IMR-90 (cell line): ENCODE measurements around the gene MYH11. TPM values are rescaled to one million over a fixed set of nuclear protein-coding genes. Genes with fewer than 3 reads are reported as not detected.

Experiments
- ATAC-seq: fragments of 200-7000 bp; cut with Tn5 transposase; 2 replicates; pipeline ENCODE4 v1.9.1; 2020; ENCODE audit warnings: low read depth, mild to moderate bottlenecking, moderate library complexity
- BruUV-seq: library from RNA; stranded (reverse); fragments of 400-500 nt; replicated peaks from 2 replicates; lab custom pipeline; 2021; lab: Mats Ljungman, UMichigan
- CTCF ChIA-PET: fragments of 300-600 bp; formaldehyde crosslinking; extraction: SDS; loops from one replicate; lab custom pipeline; 2021; ENCODE audit warnings: antibody characterized with exemption; lab: Yijun Ruan, JAX
- POLR2A ChIA-PET: fragments of 300-600 bp; sonication (Branson Sonifier 250); formaldehyde crosslinking; loops from one replicate; lab custom pipeline; 2022; ENCODE audit warnings: antibody characterized with exemption; ENCODE audit not compliant: unreplicated experiment; lab: Charles Lee
- DNase-seq: peaks from one replicate; pipeline ENCODE4 v3.0.0; 2013
- H2AFZ ChIP-seq: replicated peaks from 2 replicates; pipeline ENCODE3; 2013; ENCODE audit warnings: low read length, mild to moderate bottlenecking; ENCODE audit not compliant: poor library complexity
- H2AK5ac ChIP-seq: 2 replicates; pipeline ENCODE4 v1.6.1; 2013; ENCODE audit warnings: low read depth, low read length, inconsistent platforms
- H2AK9ac ChIP-seq: replicated peaks from 2 replicates; pipeline ENCODE3; 2013; ENCODE audit warnings: mild to moderate bottlenecking, low read depth, low read length, moderate library complexity; ENCODE audit not compliant: poor library complexity
- H2BK120ac ChIP-seq: 2 replicates; pipeline ENCODE4 v1.6.1; 2013; ENCODE audit warnings: low read depth, low read length, inconsistent platforms
- H2BK15ac ChIP-seq: 3 replicates; pipeline ENCODE4 v1.6.1; 2013; ENCODE audit warnings: low read depth, low read length, inconsistent platforms
- H2BK20ac ChIP-seq: 2 replicates; pipeline ENCODE4 v1.6.1; 2013; ENCODE audit warnings: low read depth, mild to moderate bottlenecking, inconsistent platforms, low read length, moderate library complexity
- H2BK5ac ChIP-seq: 2 replicates; pipeline ENCODE4 v1.6.1; 2013; ENCODE audit warnings: mild to moderate bottlenecking, low read depth, low read length, inconsistent platforms; ENCODE audit not compliant: poor library complexity, severe bottlenecking
- H3K14ac ChIP-seq: replicated peaks from 2 replicates; pipeline ENCODE4 v1.6.1; 2013; ENCODE audit warnings: low read depth, low read length, inconsistent platforms
- H3K18ac ChIP-seq: 2 replicates; pipeline ENCODE4 v1.6.1; 2013; ENCODE audit warnings: low read depth, low read length, control low read depth
- H3K23ac ChIP-seq: 2 replicates; pipeline ENCODE4 v1.6.1; 2013; ENCODE audit warnings: low read depth, low read length, inconsistent platforms
- H3K27ac ChIP-seq: 2 replicates; pipeline ENCODE4 v1.5.1; 2013; ENCODE audit warnings: mild to moderate bottlenecking, control low read depth, low read length; ENCODE audit not compliant: insufficient read depth
- H3K27me3 ChIP-seq: 2 replicates; pipeline ENCODE4 v1.6.1; 2013; ENCODE audit warnings: low read length; ENCODE audit not compliant: control insufficient read depth, insufficient read depth
- H3K36me3 ChIP-seq: 2 replicates; pipeline ENCODE4 v1.6.1; 2013; ENCODE audit warnings: low read length, mixed read lengths; ENCODE audit not compliant: control insufficient read depth, insufficient read depth
- H3K4ac ChIP-seq: 2 replicates; pipeline ENCODE4 v1.6.1; 2013; ENCODE audit warnings: low read depth, low read length, inconsistent platforms
- H3K4me1 ChIP-seq: 2 replicates; pipeline ENCODE4 v1.6.1; 2013; ENCODE audit warnings: low read length, mixed read lengths; ENCODE audit not compliant: control insufficient read depth, insufficient read depth
- H3K4me2 ChIP-seq: 2 replicates; pipeline ENCODE4 v1.6.1; 2013; ENCODE audit warnings: low read depth, mild to moderate bottlenecking, control low read depth, low read length, moderate library complexity
- H3K4me3 ChIP-seq: 2 replicates; pipeline ENCODE4 v1.5.1; 2013; ENCODE audit warnings: low read depth, mild to moderate bottlenecking, control low read depth, low read length, moderate library complexity; ENCODE audit not compliant: insufficient read depth
- H3K56ac ChIP-seq: 2 replicates; pipeline ENCODE4 v1.6.1; 2013; ENCODE audit warnings: low read length, inconsistent platforms; ENCODE audit not compliant: insufficient read depth; ENCODE audit errors: extremely low read depth
- H3K79me1 ChIP-seq, 2 experiments: 2 replicates each; pipeline ENCODE4 v1.6.1; 2013; ENCODE audit warnings: low read length in 2 of 2, inconsistent platforms in 1 of 2, low read depth in 1 of 2
- H3K9ac ChIP-seq: 2 replicates; pipeline ENCODE4 v1.6.1; 2013; ENCODE audit warnings: low read depth, low read length, control low read depth
- H3K9me1 ChIP-seq: 2 replicates; pipeline ENCODE4 v1.6.1; 2013; ENCODE audit warnings: low read length, inconsistent platforms; ENCODE audit not compliant: insufficient read depth
- H3K9me3 ChIP-seq: 2 replicates; pipeline ENCODE4 v1.6.1; 2013; ENCODE audit warnings: low read length; ENCODE audit not compliant: control insufficient read depth, insufficient read depth
- H4K20me1 ChIP-seq: 2 replicates; pipeline ENCODE4 v1.6.1; 2013; ENCODE audit warnings: low read length, inconsistent platforms; ENCODE audit not compliant: insufficient read depth
- H4K5ac ChIP-seq: 2 replicates; pipeline ENCODE4 v1.6.1; 2013; ENCODE audit warnings: mild to moderate bottlenecking, low read depth, low read length, control low read depth
- H4K8ac ChIP-seq, 2 experiments: 2 replicates each; pipeline ENCODE4 v1.6.1; 2013; ENCODE audit warnings: low read depth in 2 of 2, low read length in 2 of 2, control low read depth in 1 of 2, inconsistent platforms in 1 of 2
- H4K91ac ChIP-seq: 2 replicates; pipeline ENCODE4 v1.6.1; 2013; ENCODE audit warnings: low read depth, low read length, inconsistent platforms; ENCODE audit not compliant: insufficient read depth
- CEBPB ChIP-seq: IDR thresholded peaks from 2 replicates; pipeline ENCODE4 v1.6.1; 2012; ENCODE audit warnings: low read depth, low read length, improper control_type of control experiment
- MAFK ChIP-seq: IDR thresholded peaks from 2 replicates; pipeline ENCODE4 v1.6.1; 2012; ENCODE audit warnings: low read depth, low read length, improper control_type of control experiment
- SMC3 ChIP-seq: fragments of 150-350 bp; IDR thresholded peaks from 2 replicates; pipeline ENCODE4 v1.6.1; 2016; ENCODE audit warnings: low read depth, mild to moderate bottlenecking, antibody characterized with exemption, low read length, moderate library complexity
- WGBS, 2 experiments: methylation state at CpG; one replicate each; pipeline versions ENCODE4 v1.1.5 to v1.1.7; 2013; ENCODE audit warnings: missing lambda C conversion rate in 2 of 2; ENCODE audit not compliant: insufficient read length in 1 of 2; ENCODE audit errors: extremely low coverage in 2 of 2; 5-methylcytosine and 5-hydroxymethylcytosine counted together
- dilution Hi-C: fragments of 300-500 bp; cut with HindIII; formaldehyde crosslinking; loops from one replicate; pipeline ENCODE4 v1.14.3; 2018; ENCODE audit warnings: low sequenced_read_pairs; ENCODE audit not compliant: unreplicated experiment
- in situ Hi-C: fragments of 300-500 bp; cut with MboI; formaldehyde crosslinking; loops from 3 replicates; pipeline ENCODE4 v1.14.3; 2019; ENCODE audit warnings: low sequenced_read_pairs, inconsistent platforms, mixed read lengths
- intact Hi-C: fragments of 100-400 bp; cut with micrococcal nuclease; formaldehyde crosslinking; loops from 2 replicates; pipeline ENCODE4 v1.10.0; 2022
- polyA plus RNA-seq, 3 experiments: library from polyadenylated mRNA; depleted of rRNA; stranded (reverse); fragments of >200 nt; gene quantifications; 2 replicates each; pipeline ENCODE4 v1.2.3, GENCODE V29; 2012; ENCODE audit warnings: low replicate concordance in 1 of 3
- total RNA-seq: library from RNA; depleted of rRNA; stranded (reverse); fragments of >200 nt; gene quantifications from 2 replicates; pipeline ENCODE4 v1.2.3, GENCODE V29; 2012
- TF ChIP-seq, protein P1 (sequence below): conservative IDR thresholded peaks from 2 replicates; pipeline ENCODE4 v1.5.1; 2012; ENCODE audit warnings: mild to moderate bottlenecking, low read depth, low read length, improper control_type of control experiment

Gene MYH11
- total and polyA plus RNA-seq, 2 of the 4 experiments (the other 2 are of a cell fraction), result under 0.01 to 0.12 TPM

- TF ChIP-seq CEBPB, result no peak
- TF ChIP-seq, protein P1, sequence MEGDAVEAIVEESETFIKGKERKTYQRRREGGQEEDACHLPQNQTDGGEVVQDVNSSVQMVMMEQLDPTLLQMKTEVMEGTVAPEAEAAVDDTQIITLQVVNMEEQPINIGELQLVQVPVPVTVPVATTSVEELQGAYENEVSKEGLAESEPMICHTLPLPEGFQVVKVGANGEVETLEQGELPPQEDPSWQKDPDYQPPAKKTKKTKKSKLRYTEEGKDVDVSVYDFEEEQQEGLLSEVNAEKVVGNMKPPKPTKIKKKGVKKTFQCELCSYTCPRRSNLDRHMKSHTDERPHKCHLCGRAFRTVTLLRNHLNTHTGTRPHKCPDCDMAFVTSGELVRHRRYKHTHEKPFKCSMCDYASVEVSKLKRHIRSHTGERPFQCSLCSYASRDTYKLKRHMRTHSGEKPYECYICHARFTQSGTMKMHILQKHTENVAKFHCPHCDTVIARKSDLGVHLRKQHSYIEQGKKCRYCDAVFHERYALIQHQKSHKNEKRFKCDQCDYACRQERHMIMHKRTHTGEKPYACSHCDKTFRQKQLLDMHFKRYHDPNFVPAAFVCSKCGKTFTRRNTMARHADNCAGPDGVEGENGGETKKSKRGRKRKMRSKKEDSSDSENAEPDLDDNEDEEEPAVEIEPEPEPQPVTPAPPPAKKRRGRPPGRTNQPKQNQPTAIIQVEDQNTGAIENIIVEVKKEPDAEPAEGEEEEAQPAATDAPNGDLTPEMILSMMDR, result no peak
- no peak for TF ChIP-seq MAFK
- TF ChIP-seq SMC3, result no peak
- Histone ChIP-seq H3K9me3 (no peaks in the 10 kb centered on the region), H3K4me2 (no peak overlapping the region), H3K4me1 (peaks cover 5% of the 10 kb centered on the region), H2AK5ac (no peak overlapping the region), H3K4me3 (no peak overlapping the region), H3K14ac (no peak overlapping the region), H4K8ac (no peak overlapping the region), H3K36me3 (no peaks in the 10 kb centered on the region), H3K4ac (no peak overlapping the region), H4K5ac (no peak overlapping the region), H3K27me3 (peaks cover 5% of the 10 kb centered on the region), H3K18ac (no peak overlapping the region), H2AK9ac (no peak overlapping the region), H4K20me1 (no peaks in the 10 kb centered on the region), H3K9ac (no peak overlapping the region), H3K56ac (no peak overlapping the region), H2BK120ac (no peak overlapping the region), H2AFZ (no peak overlapping the region), H2BK5ac (no peak overlapping the region), H3K23ac (no peak overlapping the region), H3K27ac (no peak overlapping the region), H3K79me1 (no peaks in the 10 kb centered on the region), H2BK15ac (no peak overlapping the region), H3K9me1 (peaks cover 5% of the 10 kb centered on the region; the same call in 1 of the 2 replicates), H4K91ac (no peak overlapping the region), H2BK20ac (no peak overlapping the region)
- ATAC-seq, result no peak
- in situ Hi-C loops, result loop anchor here (10.0 kb wide), 1 partner anchor 428 kb away; no protein-coding TSS in a partner anchor
- ChIA-PET POLR2A (no interaction called here), CTCF (interaction anchor here (1.8 kb wide), 1 partner anchor 11 kb away, joined by 5 read pairs; no protein-coding TSS in a partner anchor)
- dilution Hi-C loops, result no loop called here
- no TSS peak for BruUV-seq
- intact Hi-C loops, result loop anchor here (5.0 kb wide), 2 partner anchors 55 to 360 kb away; no protein-coding TSS in a partner anchor
- DNase-seq, result no peak
- 100% methylated on average over 1 of the region's 5 CpGs for WGBS, 2 experiments
These were observed 89.9 kb downstream of the MYH11 start for GRCh38 chr16:15766918-15767317.
